Activated naive CD4-positive, alpha-beta T cell treated with anti-CD3 and anti-CD28 coated beads, Interleukin-2, amount 50 U/mL, for 16 hours (primary cell): ENCODE results near the gene GGT7.
"Not testable (repeated sequence)": the region's sequence is repeated elsewhere in the genome, so short reads cannot be mapped to it uniquely, and the experiment has no call there.

Experiments
- DNase-seq: peaks from one replicate; pipeline ENCODE4 v3.0.0-alpha.2; 2020

The GGT7 gene

DNA sequence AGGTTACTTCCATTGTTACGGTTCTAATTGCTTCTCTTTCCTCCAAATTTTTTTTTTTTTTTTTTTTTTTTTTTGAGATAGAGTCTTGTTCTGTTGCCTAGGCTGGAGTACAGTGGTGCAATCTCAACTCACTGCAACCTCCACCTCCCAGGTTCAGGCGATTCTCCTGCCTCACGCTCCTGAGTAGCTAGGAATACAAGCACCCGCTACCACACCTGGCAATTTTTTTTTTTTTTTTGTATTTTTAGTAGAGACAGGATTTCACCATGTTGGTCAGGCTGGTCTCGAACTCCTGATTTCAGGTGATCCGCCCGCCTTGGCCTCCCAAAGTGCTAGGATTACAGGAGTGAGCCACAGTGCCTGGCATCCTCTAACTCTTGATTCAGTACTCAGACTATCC, 8.3 kb upstream of the GGT7 start:
- DNase-seq, result not testable (repeated sequence)

DNA sequence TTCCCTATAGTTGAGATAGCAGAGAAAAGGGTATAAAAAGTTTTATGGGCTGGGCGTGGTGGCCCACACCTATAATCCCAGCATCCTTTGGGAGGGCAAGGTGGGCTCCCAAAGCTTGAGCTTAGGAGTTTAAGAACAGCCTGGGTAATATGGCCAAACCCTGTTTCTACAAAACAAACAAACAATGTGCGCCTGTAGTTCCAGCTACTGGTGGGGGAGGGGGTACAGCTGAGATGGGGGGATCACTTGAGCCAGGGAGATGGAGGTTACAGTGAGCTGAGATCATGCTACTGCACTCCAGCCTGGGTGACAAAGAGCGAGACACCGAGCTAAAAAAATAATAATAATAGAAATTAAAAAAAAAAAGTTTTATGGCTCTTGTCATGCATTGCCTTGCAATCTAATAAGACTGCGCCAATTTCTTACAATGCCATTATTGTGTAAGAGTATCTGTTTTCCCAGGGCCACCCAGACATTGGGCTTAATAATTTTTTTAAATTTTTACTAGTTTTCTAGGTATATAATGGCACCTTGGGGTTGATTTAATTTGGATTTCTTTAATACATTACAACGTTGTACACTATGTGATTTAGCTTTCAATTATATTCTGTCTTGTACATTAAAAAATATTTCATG, 7.7 kb upstream of the GGT7 start:
- no peak for DNase-seq

DNA sequence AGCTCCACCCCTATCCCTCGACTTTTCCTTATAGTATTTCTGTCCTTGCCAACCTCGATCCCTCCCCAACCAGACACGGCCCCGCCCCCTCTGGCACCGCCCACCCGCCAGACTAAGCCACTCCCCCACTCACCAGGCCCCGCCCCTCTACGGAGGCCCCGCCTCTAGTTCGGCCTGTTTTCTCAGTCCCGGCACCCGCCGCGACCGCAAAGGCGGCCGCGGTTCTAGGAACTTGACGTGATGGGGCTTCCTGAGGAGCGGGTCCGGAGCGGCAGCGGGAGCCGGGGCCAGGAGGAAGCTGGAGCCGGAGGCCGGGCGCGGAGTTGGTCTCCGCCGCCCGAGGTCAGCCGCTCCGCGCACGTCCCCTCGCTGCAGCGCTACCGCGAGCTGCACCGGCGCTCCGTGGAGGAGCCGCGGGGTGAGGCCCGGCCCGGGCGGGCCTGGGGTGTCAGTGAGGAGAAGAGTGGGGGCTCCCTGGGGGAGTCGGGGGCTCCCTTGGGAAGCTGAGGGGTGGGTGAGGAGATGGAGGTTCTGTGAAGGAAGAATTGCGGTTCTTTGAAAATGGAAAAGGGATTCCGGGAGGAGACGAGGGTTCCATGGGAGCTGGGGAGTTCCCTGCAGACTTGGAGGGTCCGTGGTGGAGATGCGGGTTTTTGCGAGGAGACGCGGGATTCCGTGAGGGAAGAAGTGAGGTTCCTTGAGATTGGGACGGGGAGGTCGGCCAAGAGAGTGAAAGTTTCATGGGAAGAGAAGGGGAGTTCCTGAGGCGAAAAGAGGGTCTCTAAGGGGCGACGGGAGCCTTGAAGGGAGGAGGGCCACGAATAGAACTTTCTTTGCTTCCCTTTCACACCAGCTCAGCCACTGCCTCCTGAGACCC, 4.0 kb upstream of the GGT7 start, which contains the start of gene ACSS2:
Gene ACSS2 (plus strand): TSS at position 207 of the 877 bp plus-strand sequence. CDS start 34 bp downstream, at position 241.
- DNase-seq, result peak; percentile 93

DNA sequence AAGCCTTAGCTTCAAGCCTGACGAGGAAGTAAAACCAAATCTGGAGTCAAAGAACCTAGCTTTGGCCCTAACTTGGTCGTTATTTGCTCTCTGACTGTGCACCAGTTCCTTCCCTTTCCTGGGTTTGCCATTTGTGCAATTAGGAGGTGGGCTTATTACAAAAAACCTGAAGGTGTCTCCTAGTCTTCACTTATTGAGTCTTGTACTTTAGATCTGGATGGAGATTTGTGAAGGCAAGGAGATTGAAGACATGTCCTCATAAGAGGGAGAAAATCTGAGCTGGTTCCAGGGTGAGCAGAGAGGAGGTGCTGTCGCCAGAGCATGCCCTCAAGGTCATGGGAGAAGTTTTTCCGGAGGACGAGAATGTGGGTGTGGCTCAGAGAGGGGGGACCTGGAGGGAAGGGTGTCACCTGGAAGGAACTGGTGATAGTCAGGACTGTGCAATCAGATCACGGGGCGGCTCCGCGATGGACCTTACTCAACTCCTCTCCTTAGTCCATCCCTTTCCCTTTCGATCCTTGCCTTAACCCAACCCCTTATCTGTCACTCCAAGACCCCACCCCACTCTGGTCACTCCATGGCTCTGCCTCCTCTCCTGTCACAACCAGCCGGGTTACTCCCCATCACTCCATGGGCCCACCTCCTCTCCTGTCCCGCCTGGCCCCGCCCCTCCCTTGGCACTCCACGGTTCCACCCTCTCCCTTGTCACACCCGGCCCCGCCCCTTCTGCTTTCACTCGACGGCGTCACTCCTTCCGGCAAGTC, 3.2 kb upstream of the GGT7 start:
- DNase-seq, result no peak

DNA sequence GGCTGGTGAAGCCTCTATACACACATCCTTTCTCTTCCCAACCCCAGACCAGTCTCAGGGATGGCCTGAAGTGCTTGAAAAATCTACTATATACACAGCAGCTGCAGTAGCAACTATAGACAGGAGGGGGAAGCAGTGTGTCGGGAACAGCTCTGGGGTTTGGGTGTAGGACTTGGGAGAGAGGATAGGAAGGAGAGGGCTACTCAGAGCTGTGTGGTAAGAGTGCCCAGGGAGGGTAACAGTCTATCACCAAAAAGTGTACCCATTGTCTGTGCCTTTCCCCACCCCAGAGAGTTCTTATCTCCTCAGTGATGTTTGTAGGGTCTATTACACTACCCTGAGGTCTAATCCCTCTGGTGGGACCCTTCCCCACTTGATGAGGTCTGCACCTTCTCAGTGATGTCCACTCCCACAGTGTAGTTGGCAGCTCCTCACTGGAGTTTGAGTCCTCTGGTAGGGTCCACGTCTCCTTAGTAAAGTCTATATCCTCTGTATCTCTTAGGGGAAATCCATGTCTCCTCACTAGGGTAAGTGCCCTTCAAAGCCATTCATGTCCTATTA, 1.5 kb upstream of the GGT7 start:
- peak; percentile 51 for DNase-seq

DNA sequence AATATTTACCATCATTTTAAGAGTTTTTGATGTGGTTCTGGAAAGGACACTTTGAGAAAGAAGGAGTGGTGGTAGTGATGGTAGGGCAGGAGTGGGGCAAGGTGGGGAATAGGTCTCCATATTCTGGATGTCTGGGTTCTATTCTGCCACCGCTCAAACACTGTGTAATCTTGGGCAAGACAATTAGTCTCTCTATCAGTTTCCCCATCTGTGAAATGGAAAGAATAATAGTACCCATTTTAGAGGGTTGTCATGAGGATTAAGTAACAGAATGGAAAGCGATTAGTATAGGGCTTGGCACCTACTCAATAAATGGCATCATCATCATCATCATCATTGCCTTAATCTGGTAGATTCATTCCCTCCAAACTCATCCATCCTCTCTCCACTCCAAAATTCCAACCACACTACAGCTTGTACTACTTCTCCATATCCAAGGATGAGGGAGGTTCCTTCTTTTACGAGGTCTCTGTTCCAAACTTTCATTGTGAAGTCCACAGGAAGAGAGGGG, 982 bp upstream of the GGT7 start:
- no peak for DNase-seq

DNA sequence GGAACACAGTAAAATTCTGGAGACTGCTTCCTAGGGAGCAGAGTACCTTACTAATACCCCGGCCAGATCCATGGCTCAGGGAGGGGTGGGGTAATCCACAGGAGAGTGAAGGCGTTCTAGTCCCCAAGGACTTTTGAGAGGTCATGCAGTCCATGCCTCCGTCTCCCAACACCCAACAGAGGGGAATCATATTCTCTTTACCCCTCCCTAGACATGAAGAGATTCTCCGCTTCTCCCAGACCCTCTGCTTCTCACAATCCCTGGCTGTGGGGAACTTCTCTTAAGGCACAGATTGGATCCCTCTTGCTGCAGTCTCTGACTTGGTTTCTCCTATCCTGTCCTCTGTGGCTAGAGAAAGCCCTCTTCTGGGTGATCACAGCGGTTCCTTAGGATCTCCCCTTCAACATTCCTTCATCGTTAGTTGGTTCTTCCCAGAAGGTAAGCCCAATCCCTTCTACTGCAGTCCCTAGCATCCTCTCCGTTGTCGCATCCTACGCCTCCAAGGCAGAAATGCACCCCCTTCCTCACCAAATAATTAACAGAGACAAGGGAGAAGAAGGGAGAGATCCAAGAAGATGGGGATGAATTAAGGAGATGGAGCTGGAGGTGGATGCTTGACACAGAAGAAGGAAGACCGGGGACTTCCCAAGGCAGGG, 562 bp downstream of the GGT7 start:
- DNase-seq, result no peak

DNA sequence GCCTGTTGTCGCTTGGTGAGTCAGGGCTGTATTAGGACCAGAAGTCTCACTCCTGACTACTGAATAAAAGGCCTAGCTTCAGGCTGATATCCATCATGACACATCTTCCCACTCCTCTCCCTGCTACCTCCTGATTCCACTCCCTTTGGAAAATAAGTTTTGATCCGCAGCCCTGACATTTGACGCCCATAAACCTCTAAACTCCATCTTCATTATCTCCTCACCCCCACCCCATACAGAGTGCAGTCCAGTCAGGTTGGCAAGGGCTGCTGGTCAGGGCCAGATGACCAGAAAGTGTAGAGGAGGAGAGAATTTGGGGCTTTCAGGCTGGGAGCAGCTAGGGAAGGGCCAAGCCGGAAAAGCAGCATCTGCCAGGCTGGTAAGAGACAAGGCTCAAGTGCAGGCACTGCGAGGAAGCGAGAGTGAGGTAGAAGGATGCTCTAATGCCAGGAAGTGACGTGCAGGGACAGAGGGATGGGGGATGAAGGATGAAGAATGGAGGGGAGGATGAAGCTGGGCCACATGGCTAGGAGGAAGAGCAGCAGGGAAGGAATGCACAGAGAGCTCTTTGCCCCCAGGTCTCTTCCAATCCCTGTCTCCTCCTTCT, 1.2 kb downstream of the GGT7 start:
- no peak for DNase-seq

DNA sequence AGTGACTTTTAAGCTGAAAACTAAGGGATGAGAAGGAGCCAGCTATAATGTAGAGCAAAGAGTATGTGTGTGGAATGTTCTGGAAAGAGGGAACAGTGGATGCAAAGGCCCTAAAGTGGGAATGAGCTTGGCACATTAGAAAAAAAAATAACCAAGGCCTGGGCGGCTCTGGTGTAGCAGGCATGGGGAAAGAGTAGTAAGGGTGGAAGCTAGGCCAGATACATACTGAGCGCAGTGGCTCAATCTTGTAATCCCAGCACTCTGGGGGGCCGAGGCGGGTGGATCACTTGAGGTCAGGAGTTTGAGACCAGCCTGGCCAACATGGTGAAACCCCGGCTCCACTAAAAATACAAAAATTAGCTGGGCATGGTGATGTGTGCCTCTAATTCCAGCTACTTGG, 8.4 kb downstream of the GGT7 start:
- DNase-seq, result no peak

DNA sequence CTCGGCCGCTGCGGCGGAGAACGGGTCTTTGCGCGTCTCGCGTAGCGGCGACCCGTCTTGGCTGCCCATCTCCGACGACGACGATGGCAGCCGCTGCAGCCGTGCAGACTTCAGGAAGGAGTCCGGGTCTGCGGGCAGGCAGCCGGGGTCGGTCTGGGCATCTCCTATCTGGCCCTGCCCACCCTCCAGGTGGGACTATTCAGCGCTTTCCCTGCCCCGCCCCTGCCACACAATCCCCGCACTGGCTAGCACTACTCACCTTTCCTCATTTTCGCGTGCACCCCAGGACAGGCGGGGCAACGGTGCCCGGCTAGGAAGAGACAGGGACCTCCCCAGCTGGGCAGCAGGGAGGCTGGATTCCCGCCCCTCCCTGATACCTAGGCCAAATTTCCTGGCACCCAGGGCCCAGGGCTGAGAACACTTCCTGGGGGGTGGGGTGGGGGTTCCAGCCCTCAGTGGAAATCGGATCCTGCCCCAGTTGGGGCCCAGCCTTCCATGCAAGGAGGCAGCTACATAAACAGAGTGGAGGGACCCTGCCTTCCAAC, 9.2 kb downstream of the GGT7 start:
- no peak for DNase-seq

DNA sequence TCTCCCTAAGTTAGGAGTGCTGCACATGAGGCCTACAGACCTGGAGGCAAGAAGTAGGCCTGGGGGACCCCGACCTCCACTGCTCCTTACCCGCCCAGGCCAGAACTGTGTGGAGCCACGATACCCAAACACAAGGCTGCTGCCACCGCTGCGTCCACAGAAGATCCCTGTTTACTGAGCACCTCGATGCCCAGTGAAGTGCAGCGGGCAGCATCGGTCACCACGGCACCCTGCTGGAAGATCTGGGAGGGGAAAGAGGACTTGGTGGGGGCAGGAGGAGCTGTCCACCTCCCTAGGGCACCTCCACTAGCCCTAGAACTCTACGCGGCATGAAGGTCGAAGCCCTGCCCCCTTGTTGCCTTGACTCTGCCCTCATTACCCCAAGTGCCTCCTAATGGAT, 9.9 kb downstream of the GGT7 start:
- no peak for DNase-seq

DNA sequence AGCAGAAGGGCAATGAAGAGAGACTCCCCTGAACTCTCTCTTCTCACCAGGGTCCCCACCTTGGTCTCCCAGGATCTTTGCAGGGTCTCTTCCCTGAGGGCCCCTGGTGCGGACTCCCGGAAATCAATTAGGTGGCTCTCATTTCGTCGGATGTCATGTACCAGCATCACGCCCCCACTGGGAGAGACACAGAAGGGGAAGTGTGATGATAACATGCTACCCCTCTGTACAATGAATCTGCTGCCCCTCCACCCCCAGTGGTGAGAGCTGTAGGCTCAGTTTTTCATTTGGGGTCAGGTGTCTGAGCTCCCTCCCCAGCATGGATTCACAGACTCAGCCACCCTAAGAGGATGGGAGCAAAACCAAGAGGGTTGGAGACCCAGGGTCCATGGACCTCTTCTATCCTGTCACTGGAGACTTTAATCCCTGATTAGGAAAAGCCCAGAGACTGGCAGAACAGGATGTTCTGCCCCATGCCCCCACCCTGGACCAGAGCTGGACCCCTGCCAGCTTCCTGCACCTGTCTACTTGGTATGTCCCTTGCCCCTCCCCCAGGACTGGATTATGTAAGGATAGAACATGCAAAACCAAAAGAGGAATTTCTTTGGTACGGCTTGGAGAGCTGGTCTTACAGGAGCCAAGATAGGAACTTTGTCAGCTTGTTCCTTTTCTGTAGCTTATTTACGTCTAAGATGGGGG, 11.1 kb downstream of the GGT7 start:
- no peak for DNase-seq

DNA sequence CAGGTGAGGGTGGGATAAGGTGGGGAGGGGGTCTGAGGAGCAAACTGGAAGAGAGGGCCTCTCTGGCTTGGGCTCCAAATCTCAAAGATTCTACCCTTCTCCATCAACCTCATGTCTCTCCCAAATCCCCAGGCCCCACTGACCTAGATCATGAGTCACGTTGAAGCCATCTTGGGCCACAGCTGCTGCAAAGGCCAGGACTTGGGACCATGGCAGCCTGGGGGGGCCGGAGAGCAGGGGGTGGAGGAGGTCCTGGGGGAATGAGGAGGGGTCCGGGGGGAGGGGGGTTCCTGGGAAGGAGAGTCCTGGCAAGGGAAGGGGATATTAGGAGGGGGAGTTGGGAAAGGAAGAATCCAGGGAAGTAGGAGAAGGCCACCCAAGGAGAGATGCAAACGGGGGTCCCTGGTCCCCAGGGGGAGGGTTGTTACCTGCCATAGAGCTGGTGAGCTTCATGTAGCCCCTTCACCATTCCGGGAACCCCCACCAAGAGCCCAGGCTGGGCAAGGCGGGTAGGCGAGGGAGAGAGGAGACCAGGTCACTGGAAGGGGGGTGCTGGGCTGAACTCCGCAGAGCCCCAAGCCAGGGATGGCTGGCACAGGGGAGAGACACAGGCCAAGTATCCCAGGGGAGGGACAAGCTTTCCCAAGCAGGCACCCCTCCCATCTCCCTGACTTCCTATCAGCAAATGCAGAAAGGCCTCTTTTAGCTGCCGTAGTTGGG, 12.7 kb downstream of the GGT7 start:
- no peak for DNase-seq

DNA sequence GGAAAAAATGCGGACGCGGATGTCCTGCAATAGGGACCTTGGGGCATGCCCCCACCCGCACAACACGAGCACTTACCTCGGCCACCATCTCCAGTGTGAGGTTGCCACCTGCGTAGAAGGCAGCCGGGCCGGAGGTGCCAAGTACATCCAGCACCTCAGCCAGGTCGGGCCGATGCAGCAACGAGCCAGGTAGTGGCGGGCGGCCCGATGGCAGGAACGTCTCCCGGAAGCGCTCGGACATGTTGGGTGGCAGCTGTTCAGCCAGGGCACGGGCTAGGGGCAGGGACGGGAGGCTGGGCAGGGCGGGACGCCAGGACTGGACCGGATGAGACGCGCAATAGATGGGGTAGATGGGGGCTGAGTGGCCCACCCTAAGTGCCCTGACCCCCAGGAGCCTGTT, 13.3 kb downstream of the GGT7 start:
- DNase-seq, result no peak

DNA sequence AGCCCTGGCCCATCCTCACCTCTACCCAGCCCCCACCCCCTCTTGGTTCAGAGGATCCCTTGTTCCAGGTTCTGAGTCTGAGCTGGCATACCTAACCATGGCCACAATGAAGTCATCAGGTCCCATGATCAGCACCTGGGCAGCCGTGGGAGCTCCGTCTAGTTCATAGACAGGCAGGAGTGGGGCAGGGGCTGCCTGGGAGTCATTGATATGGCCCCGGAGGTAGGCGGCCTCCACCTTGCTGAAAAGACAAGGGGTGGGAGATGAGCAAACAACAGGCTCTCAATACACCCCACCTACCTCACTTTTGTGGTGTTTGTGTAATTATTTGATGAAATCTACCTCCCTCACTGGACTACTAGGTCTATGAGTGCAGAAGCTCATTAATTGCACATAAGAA, 20.4 kb downstream of the GGT7 start:
- DNase-seq, result no peak

DNA sequence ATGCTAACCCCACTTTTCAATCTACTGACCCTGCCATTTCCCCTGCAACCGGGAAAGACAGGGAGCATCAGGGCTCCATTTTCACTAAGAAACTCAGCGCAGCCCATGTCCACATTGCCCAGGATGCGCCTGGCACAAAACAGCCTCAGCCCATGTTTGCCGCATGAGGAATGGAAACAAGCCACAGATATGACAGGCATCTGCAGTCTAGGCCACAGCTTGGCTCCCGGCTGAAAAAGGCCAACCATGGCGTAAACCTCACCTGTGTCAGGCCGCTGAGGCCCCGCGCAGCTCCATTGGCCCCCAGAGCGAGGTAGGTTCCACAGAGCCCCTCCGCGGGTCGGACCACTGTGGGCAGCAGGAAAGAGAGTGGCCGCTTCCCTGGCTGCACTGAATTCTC, 21.7 kb downstream of the GGT7 start:
- no peak for DNase-seq

DNA sequence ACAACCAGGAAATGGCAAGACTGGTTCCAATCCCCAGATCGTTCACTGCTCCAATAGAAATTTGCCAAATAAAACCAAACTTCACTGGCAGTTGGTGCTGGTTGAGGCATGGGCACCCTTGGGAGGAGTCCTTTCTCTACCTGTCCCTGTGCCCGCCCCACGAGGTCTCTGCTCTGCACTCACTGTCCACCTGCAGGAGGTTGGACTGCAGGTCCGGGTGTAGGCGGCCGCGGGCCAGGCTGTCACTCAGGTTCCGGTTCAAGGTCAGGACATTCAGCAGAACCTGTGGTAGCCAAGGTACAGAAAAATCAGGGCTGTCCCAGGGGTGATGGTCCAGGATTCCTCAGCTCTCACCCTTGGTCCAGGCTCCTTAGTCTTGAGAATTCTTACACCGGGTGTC, 22.9 kb downstream of the GGT7 start:
- no peak for DNase-seq

DNA sequence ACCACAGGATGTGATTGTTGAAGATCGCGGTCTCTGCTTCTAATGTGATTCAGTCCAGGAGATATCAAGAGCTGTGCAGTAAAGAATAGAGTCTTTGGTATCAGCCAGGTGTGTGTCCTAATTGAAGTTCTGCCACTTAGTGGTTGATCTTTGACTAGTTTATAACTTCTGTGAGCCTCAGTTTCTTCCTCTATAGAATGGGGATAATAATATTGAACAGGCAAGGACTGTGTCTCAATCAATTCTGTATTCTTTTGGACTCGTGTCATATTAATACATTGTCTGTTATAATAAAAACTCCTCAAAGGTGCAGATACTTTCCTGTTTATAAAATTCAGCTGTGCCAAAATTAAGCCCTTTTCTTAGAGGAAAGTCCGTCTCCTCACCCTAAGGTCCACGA, 24.1 kb downstream of the GGT7 start:
- no peak for DNase-seq

DNA sequence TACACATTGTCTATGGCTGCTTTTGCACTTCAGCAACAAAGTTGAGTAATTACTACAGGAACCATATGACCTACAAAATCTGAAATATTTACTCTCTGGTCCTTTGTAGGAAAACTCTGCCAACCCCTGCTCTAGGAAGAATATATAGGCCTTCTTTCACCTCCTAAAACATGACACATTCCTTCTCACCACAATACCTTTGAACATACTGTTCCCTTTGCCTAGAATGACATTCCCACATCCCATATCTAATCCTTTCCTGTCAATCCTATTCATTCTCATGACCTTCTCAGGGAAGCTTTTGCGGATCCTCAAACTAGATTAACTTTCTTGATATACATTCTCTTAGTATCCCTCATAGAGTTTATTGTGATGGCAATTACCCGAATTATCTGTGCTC, 29.2 kb downstream of the GGT7 start:
- no peak for DNase-seq

DNA sequence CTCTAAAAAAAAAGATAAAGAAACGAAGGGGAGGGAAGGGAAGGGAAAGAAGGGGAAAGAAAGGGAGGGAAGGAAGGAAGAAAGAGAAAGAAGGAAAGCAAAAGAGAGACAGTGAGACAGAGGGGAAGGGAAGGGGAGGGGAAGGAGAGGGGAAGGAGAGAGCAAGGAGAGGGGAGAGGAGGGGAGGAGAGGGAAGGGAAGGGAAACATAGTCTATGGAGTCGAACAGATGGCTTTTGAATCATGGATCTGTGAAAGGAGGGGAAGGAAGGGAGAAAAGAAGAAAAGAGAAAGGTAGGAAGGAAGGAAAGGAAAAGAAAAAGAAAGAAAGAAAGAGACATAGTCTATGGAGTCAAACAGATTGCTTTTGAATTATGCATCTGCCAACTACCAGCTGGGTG, 30.5 kb downstream of the GGT7 start:
- DNase-seq, result no peak
